NCI-H2081 treated with DMSO at 0.1 percent for 48 hours (cell line): Measurements from ENCODE around the gene ZBTB38.

Source experiments
- DNase-seq: peaks from one replicate; lab custom pipeline; 2025; lab: John Stamatoyannopoulos, UW

Gene ZBTB38

DNA sequence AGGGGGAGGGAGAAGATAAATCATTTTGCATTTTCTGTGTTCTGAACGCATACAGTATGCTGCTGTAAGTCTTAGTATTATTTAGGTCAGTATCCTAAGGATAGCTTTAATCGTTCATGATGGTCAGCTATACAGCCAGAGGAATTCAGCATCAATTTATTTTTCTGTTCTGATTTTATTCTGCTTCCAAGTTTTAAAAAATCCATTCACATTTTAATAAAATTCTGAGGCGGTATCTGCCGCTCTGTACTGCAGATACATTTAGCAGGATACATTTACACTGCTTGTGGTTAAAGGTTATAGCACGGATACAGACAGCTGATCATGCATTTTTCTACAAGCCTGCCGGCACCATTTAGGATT lies 17.8 kb downstream of the ZBTB38 start:
- DNase-seq = no peak

DNA sequence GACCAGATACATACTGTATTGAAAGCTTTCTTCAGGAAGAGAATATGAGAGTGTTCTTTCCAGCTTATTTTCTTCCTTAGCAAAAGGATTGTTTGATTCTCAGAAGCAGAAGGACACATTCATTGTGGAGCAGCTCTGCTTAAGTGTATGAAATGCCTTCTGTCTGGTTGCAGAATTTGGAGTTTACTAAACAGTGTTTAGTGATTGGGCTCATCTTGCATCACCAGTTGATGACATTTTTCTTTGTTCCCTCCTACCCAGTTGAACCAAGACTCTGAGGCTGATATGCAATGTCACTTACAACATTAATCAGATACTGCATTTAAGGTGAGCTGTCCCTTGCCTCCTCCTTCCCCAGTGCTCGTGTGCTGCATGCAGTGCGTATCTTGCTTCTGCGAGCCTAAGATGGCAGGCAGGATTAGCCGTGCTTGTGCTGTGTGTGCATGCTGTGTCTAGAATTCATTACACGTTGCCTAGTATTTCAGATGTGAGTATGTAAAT lies 18.4 kb downstream of the ZBTB38 start:
- DNase-seq = peak; percentile 69

DNA sequence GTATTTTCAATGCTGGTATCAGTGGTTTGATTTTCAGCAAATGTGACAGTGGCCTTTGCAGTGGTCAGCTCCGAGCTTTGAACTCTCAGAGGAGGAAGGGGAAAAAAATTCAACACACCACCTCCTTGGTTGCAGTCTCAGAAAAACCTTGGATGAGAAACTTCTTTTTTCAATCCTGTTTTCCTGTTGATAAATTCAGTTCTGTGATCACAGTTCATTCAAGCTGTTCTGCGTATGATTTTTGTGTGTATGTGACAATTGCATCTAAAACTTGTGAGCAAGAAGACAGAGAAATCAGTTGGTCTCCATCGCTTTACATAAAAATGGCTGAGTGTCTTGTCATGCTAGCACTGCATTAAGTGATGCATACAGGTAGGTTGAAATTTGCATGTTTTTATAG lies 19.2 kb downstream of the ZBTB38 start:
- no peak for DNase-seq

DNA sequence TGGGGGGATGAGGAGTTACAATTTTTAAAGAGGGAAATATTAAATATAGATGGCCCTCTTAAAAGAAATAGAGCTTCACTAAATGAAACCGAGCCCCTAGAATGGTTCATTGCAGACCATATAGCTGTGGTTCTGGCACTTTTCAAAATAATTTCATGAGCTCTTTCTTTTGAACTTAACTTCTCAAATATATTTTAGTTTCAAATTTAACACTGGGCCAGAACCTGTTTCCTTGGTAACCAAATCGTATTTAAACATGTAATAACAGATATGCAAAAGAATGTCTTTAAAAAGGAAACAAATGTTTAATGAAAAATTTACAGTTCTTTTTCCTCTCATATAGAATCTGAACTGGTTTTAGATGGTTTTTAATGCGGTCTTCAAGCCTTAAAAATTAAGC lies 20.1 kb downstream of the ZBTB38 start:
- no peak for DNase-seq

DNA sequence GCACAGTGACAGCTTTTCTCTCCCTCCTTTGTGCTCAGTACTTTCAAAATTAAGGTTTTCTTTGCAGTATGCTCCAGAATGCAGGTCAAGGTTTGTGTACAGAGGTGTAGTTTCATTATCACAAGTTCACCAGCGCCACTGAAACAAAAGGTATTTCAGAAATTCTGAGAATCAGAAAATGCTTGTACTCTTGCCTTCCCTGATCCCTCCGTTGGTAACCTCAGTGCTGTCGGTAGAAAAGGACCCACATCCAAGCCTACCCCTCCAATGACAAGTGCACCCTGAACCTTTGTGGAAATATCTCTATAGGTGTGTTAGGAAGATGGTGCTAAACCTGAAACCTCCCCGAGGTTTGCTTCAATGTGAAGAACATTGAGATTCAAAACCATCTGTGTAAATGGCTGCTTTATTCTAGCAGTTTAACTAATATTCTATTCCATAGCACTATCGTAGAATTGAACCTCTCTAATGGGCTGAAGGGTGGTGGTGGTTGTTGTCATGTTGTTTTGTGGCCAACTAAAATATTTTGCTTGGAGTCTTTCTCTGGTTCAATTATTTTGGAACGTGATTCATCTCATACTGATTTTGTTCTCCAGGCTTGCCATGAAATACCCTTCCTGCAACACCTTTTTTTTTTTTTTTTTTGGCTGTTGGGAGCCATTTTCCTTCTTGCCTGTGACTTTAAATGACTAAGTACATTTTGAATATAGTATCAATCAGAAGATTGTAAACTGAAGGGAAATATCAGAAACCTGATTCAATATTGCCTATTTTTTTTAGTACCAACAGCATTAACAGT lies 20.7 kb downstream of the ZBTB38 start:
- no peak for DNase-seq

DNA sequence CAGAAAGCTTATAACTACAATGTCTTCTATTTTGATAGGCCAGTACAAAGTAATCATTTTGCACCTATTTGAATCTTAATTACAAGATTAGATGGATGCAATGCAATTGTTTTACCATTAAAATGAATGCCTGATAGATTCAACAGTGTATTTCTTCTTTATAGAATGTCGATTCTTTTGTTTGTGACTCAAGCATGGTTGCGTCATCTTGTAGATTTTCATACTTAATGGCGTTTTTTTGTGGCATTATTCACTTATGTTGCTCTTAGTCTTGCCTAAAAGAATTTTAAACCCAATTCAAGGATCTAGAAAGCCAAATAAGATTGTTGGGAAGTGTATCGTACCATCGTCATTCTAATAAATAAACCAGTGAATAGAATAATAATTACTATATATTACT lies 21.4 kb downstream of the ZBTB38 start:
- DNase-seq = no peak

DNA sequence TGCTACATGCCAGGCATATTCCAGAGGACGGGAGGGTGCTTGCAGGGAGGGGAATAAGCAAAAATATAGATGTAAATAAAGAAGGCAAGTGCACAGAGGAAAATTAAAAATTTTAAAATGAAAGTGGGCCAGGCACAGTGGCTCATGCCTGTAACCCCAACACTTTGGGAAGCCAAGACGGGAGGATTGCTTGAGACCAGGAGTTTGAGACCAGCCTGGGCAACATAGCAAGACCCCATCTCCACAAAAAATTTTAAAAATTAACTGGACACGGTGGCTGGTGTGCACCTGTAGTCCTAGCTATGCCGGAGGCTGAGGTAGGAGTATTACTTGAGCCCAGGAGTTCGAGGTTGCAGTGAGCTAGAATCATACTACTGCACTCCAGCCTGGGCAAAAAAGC lies 22.4 kb downstream of the ZBTB38 start:
- no peak for DNase-seq

DNA sequence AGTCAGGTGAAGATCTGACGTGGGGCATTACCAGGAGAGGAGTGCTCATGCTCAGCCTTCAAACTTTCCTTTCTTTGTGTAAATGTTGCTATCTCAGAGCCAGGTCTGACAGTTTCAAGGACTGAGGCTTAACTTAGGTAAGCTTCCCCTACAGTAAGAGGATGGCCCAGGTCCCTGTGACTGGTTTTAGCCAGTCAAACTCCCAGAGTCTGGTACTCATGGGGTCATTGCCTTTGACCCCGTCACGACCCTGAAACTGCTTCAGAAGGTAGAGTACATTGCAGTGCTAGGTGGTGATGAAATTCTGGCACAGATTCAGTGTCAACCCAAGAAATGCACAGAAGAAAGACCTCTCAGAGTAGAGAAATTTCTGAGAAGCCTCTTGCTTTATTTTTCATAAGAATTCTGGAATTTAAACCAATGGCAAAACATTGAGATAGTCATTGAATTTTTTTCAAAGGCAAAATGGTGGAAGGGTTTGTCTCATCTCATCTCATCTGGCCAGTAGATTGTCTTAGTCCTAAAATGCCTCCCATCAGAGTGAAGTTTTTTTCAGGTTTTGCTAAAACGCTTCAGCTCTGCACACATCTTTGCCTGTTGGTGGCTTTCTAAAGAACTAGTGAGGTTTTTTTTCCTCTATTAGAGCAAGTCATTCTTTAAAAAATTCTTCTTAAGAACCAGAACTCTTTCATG lies 23.1 kb downstream of the ZBTB38 start:
- DNase-seq = no peak

DNA sequence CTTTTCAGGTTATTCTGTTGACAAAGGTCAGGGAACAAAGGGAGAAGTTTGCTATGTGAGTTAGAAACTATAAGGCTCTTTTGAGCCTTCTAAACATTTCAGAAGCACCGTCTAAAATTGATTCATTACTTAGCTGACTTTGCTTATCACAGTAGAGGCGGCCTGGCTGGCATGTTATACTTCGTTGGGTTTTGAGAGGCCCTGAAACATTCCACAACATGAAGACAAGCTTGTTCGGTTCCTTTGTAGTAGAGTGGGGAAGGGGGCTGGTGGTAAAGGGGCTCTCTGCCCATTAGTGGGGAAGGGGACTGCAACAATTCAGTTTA lies 23.6 kb downstream of the ZBTB38 start:
- DNase-seq = no peak

DNA sequence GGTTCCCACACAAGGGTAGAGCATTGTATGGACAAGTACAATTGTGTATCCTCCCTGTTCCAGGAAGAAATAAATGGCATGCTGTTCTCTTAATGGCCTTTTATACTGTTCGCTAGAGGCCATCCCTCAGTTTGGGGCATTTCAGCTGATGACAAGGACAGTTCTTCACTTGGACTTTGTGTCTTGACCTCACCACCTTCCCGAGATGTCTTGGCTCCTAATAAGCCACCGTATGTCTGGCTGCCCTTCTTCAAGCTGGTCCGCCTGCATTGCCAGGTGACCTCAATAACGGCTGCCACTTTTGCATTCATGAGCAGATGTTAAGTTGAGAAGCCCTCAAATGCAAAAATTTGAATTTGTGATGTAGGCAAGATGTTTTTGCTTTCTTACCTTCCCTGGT lies 24.1 kb downstream of the ZBTB38 start:
- no peak for DNase-seq

DNA sequence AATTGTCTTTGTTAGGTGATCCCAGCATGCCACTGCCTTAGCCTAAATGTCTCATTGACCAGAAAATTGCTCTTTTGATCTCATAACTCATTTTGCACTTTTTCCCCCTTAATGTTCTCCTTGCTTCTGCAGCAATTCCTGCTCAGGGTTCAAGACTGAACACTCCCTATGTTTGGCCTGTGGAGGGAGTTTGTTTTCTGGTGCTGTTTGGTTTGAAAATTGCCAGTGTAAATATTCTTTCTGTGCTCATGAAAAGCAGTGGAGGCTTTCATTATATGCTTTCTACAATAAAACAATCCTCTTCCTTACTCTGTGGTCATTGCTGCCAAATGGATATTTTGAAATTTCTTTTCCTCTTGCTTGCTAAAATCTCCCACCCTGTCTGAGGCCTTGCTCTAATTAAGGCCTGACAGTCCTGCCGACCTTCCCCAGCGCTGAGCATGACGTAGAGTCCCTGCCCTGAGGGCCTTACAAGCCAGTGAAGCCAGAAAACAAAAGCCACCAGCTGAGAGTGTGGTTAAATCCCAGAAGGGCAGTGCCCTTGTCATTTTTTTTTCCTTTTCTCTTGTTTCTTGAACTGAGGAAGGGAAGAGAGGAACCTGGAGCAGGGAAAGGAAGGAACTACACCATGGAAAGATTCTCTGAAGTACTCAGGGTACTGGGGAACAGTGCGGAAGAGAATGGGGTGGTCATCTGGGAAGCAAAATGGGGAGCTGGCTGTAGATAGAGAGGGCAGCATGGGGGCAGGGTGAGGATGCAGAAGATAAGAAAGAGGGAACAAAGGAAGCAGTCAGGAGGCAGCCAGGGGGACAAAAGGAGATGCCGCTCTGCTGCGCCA lies 24.8 kb downstream of the ZBTB38 start:
- peak; percentile 60 for DNase-seq

DNA sequence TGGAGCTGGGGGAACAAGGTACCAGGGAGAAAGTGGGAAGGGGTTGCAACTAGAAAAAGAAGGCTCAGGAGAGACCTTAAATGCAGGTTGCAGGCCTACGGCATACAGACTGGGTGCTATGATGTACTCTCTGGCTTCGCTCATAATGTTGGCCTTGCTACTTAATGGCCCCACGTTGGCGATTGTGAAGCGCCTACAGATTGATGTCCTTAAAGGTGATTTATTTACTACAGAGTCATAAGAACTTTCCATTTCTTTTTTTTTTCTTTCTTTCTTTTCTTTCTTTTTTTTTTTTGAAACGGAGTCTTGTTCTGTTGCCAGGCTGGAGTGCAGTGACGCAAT lies 25.4 kb downstream of the ZBTB38 start:
- no peak for DNase-seq

DNA sequence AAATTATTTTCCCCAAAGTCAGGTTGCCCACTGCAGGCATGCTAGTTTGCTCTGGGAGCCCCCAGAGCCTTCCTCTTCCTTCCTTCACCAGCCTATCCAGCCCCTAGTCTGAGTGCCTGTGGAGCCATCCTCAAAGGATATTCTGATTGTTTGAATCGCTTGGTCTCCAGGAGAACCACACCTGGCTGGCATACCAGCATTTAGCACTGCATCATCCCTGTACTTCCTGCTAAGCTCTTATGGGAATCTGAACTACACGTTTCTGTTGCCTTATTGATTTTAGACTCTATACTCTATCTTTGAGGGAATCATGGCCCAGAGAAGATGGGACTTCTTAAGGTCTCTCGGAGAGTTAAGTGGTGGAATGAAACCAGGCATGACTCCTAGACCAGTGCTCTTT lies 26.3 kb downstream of the ZBTB38 start:
- no peak for DNase-seq

DNA sequence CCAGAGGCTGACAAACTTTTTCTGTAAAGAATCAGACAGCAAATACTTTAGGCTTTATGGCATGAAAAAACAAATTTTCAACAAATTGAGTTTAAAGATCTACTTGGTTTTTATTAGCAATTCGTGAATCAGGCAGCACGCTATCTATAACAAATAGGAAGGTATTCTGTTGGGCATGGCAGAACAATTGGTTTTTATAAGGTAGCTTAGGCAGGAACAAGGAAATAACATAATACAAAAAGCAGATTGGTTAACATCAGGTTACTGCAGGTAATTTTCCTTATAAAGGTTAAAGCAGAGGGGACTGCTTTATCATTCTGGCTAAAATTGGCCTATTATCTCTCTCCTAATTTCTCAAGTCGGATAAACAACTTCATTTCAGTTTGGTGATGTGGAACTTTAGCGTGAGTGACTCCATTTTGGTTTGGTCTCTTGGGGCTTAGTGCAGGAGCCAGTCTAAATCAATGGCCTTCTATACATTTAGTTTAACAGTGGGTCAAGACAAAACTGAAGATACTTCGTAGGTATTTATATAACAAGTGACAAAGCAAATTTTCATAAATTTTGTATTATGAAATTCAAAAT lies 26.8 kb downstream of the ZBTB38 start:
- DNase-seq = no peak

DNA sequence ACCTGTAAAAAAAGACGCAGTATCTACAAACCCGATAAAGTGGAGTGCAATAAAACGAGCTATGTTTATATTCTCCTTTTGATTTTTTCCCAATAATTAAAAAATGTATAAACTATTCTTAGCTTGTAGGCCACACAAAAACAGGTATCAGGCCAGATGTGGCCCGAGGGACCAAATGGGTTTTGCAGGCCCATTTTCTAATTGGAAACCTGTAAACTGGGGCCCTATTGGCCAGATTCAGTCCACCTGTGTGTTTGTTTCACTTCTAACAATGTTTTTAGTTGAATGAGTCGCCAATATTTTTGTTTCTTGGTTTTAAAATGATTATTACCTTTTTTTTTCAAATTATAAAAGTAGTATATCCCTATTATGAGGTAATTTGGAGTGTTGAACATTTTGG lies 29.7 kb downstream of the ZBTB38 start:
- no peak for DNase-seq

DNA sequence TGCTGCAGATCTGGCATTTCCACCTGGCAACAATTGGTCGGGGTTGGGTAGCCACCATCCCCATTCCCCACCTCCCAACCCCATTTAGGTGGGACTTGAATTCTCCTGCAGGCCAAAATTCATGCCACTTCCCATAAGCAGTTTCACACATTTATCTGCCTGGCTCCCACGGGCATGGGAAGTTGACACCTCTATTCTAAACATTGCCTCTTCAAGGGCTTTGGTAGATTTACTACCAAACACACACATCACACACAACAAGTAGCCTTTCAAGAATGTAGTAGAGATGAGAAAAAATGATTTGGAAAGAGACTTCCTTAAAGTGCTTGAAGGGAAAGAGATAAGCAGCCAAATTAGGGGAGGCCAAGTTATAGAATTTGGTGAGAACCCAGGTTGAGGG lies 30.9 kb downstream of the ZBTB38 start:
- DNase-seq = no peak

DNA sequence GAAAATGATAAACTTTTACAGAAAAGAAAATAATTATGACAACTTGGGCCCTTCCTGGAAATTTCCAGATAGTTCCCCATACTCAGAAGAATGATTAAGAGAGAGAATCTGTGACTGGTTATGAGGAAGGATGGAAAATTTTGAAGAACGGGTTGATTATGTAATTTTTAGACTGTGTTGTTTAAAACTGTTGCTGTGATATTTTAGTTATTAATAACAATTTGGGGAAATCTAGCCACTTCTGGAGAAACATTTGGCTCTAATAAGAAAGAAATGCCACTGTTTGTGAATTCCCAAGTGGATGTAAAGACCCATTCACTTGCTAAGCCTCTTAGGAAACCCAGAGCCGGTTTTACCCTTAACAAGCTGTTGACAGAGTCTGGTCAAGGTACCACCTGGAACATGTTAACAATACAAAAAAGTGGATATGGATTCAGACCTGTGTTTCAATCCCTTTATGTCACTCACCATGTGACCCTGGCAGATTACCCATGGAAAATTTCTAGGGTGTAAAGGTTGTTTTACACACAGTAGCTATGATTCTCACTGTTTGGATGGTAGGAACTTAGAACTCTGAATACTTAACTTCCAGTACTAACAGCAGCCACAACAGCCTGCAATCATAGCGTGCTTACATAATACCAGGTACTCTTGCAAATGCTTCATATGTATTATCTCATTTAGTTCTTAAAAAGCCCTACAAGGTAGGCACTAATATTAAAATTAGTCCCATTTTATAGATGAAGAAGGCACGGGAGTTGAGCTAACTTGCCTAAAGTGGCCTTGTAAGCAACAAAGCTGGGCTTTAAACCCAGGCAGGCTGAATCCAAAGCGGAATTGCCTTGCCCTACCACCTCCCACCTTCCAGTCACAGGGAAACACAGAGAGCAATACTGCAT lies 32.0 kb downstream of the ZBTB38 start:
- no peak for DNase-seq

DNA sequence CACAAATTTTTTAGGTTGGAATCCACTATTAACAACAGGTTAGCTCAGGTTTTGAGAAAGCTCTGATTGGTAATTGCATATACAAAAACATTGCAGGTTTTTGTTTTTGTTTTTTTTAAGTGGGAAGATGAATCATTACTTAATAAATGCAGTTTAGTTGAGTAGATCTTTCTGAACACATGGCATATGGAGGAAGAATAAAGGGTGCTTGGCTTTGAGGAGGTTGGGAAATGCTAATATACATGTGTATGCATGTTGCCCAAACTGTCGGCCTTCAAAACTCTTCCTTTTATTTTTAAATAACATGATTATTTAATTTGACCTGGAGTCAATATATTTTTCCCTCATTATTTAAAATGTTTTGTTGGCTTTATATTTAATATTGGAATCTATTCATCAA lies 32.8 kb downstream of the ZBTB38 start:
- no peak for DNase-seq

DNA sequence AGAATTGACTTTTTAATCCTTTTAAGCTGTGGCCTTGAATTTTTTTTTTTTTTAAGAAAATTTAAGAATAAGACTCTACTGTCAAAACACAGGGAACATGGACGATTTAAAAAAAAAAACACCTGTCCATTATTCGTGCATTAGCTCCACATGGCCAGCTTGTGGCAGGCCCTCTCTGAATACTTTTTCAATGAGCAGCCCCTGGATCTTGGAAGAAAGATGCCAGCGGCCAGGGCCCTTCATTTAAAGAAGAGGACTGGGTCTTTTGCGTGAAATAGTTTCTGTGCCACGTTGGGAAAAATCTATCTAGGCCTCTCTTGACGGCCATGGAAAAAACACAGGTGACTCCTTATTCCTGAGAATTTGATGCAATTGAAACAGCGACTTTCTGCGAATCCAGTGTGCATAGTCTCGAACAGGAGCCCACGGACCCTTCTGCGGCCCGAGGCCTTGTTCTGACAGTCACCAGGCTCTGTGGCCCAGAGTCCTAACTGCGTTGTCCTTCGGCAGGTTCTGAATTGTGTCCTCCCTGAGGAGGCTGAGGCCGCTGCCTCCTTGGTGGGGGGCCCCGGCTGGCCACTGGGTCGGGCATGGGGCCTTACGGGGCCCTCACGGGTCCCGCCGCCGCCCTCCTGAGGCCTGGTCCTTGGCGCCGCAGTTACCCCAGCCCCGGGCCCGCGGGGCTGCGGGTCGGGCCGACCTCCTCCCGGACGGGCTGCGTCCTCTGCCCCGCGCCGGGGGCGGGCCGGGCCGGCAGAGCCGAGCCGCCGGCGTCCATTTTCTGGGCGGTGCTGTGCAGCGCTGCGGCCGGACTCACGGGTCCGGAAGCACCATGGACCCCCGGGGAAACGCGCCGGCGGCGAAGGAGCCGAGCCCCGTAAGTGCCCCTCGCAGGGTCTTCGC lies 33.5 kb downstream of the ZBTB38 start:
- DNase-seq = no peak

DNA sequence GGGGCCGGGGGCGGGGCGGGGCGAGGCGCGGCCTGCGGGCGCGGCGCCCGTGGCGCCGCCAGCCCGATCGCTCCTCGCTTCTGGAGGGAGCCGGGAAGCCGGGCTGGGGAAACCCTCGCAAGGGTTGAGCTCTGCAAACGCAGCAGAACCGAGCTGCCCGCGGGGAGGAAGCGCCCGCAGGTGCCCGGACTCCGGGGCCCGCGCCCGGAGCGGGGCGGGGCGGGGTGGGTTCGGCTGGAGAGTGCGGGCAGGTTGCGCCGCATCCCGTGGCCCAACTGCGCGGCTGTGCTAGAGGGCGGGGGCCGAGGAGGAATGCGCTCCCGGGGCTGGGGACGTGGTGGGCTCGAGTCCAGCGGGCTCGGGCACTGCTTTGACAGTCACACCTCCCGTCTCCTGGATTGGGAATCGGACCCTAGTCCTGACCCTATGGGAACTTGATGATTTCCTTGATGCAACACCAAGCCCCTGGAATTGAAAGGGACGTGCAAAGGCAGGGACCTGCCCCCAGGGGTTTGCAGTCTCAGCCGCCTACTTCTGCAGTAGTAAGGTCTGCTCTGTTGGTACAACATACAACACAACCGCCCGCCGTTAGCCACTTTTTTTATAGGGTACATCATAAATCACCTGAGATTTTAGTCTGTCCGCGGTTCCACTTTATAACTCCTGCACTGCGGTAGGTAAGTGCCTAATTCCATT lies 34.3 kb downstream of the ZBTB38 start:
- no peak for DNase-seq
